HEK293 (cell line): Measurements from ENCODE around the gene GPER1.

ENCODE experiments used
- REST ChIP-seq: fragments of 450-650 bp; formaldehyde crosslinking; IDR thresholded peaks from 2 replicates; pipeline ENCODE4 v1.5.1; 2016; ENCODE audit warnings: missing biosample characterization, missing genetic modification characterization
- ZNF114 ChIP-seq: fragments of 450-650 bp; formaldehyde crosslinking; IDR thresholded peaks from 2 replicates; pipeline ENCODE4 v1.5.0; 2017; ENCODE audit warnings: missing biosample characterization, missing genetic modification characterization
- ZNF214 ChIP-seq: fragments of 450-650 bp; formaldehyde crosslinking; IDR thresholded peaks from 2 replicates; pipeline ENCODE4 v1.5.1; 2017; ENCODE audit warnings: missing biosample characterization, mild to moderate bottlenecking, missing genetic modification characterization, borderline replicate concordance
- ZNF350 ChIP-seq: fragments of 450-650 bp; formaldehyde crosslinking; IDR thresholded peaks from 2 replicates; pipeline ENCODE4 v1.5.0; 2017; ENCODE audit warnings: missing biosample characterization, mild to moderate bottlenecking, missing genetic modification characterization
- ZNF785 ChIP-seq: fragments of 450-650 bp; formaldehyde crosslinking; IDR thresholded peaks from 2 replicates; pipeline ENCODE4 v1.5.1; 2016; ENCODE audit warnings: missing biosample characterization, missing genetic modification characterization
- TF ChIP-seq, protein P1 (sequence below): fragments of 450-650 bp; formaldehyde crosslinking; IDR thresholded peaks from 2 replicates; pipeline ENCODE4 v1.5.1; 2016; ENCODE audit warnings: missing biosample characterization, missing genetic modification characterization

DNA sequence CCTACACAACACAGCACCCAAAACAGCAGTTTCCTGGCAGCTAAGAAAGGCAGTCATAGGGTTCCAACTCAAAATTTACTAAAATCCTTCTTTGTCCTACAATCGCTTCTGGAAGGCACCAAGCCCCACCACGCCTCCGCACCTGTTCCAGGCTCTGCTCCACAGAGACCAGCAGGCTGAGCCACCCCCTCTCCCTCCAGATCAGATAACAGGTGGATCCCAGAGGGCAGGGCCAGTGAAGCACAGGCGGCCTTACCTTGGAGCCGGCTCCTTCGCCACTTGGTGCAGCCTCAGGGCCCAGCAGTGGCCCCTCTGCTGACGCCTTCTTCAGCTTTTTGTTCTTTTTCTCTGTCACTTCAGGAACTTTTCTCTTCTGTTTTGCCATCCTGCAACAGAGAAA is 39.1 kb downstream of the GPER1 start:
- TF ChIP-seq ZNF785 (tag by site-specific recombination) (no peak), ZNF114 (no peak), REST (tag by site-specific recombination) (no peak), ZNF350 (tag by site-specific recombination) (no peak), ZNF214 (tag by site-specific recombination) (no peak)
- TF ChIP-seq, protein P1, sequence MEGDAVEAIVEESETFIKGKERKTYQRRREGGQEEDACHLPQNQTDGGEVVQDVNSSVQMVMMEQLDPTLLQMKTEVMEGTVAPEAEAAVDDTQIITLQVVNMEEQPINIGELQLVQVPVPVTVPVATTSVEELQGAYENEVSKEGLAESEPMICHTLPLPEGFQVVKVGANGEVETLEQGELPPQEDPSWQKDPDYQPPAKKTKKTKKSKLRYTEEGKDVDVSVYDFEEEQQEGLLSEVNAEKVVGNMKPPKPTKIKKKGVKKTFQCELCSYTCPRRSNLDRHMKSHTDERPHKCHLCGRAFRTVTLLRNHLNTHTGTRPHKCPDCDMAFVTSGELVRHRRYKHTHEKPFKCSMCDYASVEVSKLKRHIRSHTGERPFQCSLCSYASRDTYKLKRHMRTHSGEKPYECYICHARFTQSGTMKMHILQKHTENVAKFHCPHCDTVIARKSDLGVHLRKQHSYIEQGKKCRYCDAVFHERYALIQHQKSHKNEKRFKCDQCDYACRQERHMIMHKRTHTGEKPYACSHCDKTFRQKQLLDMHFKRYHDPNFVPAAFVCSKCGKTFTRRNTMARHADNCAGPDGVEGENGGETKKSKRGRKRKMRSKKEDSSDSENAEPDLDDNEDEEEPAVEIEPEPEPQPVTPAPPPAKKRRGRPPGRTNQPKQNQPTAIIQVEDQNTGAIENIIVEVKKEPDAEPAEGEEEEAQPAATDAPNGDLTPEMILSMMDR (tag by site-specific recombination): no peak
